Measurements from ENCODE around the gene LMLN. TPM values are rescaled to one million over a fixed set of nuclear protein-coding genes. Genes with fewer than 3 reads are reported as not detected.
"Not testable (repeated sequence)": the region's sequence is repeated elsewhere in the genome, so short reads cannot be mapped to it uniquely, and the experiment has no call there.

The LMLN gene
- total RNA-seq, 1 donor from 2014 or later, result 10.1 TPM

- intact Hi-C loops (cut with DNase I), result no loop called here
- no peak for DNase-seq (ENCODE audit: low spot score)
Measured at GRCh38 chr3:197955892-197956477, 4.0 kb upstream of the LMLN start.

- intact Hi-C loops (cut with DNase I), result no loop called here
- no peak for DNase-seq (ENCODE audit: low spot score)
Measured at GRCh38 chr3:197956626-197956988, 3.4 kb upstream of the LMLN start.

- no peak for DNase-seq (ENCODE audit: low spot score)
- intact Hi-C loops (cut with DNase I), result no loop called here
Measured at GRCh38 chr3:197957790-197958133, 2.3 kb upstream of the LMLN start.

- intact Hi-C loops (cut with DNase I), result no loop called here
- DNase-seq (ENCODE audit: low spot score), result no peak
Measured at GRCh38 chr3:197958346-197958745, 1.7 kb upstream of the LMLN start.

- intact Hi-C loops (cut with DNase I); DNase-seq (ENCODE audit: low spot score): not testable (repeated sequence)
Measured at GRCh38 chr3:197958848-197959247, 1.2 kb upstream of the LMLN start.

- no peak for DNase-seq (ENCODE audit: low spot score)
- intact Hi-C loops (cut with DNase I), result no loop called here
Measured at GRCh38 chr3:197959500-197959890, 522 bp upstream of the LMLN start.

GRCh38 chr3:197960694-197961581 is 921 bp downstream of the LMLN start:
- intact Hi-C loops (cut with DNase I), result no loop called here
- no peak for DNase-seq (ENCODE audit: low spot score)

- no peak for DNase-seq (ENCODE audit: low spot score)
- intact Hi-C loops (cut with DNase I), result no loop called here
Measured at GRCh38 chr3:197961582-197961945, 1.5 kb downstream of the LMLN start.

- DNase-seq (ENCODE audit: low spot score), result no peak
Measured at GRCh38 chr3:197963019-197963637, 3.1 kb downstream of the LMLN start.

GRCh38 chr3:197967337-197967989 is 7.4 kb downstream of the LMLN start:
- DNase-seq (ENCODE audit: low spot score); intact Hi-C loops (cut with DNase I): not testable (repeated sequence)

More at GRCh38 chr3:197963019-197963637, 3.1 kb downstream of the LMLN start:
- intact Hi-C loops (cut with DNase I), result no loop called here

- intact Hi-C loops (cut with DNase I), result no loop called here
- DNase-seq (ENCODE audit: low spot score), result no peak
Measured at GRCh38 chr3:197970588-197970987, 10.6 kb downstream of the LMLN start.

- no peak for DNase-seq (ENCODE audit: low spot score)
- intact Hi-C loops (cut with DNase I), result no loop called here
Measured at GRCh38 chr3:197974016-197974415, 14.0 kb downstream of the LMLN start.

- intact Hi-C loops (cut with DNase I), result no loop called here
- no peak for DNase-seq (ENCODE audit: low spot score)
Measured at GRCh38 chr3:197975311-197975710, 15.3 kb downstream of the LMLN start.

GRCh38 chr3:197983076-197983475 is 23.1 kb downstream of the LMLN start:
- no peak for DNase-seq (ENCODE audit: low spot score)
- intact Hi-C loops (cut with DNase I), result no loop called here

- DNase-seq (ENCODE audit: low spot score), result no peak
- intact Hi-C loops (cut with DNase I), result no loop called here
Measured at GRCh38 chr3:197989651-197990050, 29.6 kb downstream of the LMLN start.

- DNase-seq (ENCODE audit: low spot score), result no peak
- intact Hi-C loops (cut with DNase I), result no loop called here
Measured at GRCh38 chr3:197994736-197995135, 34.7 kb downstream of the LMLN start.

- intact Hi-C loops (cut with DNase I), result no loop called here
- DNase-seq (ENCODE audit: low spot score), result no peak
Measured at GRCh38 chr3:197996855-197997254, 36.8 kb downstream of the LMLN start.

GRCh38 chr3:197997936-197998335 is 37.9 kb downstream of the LMLN start:
- intact Hi-C loops (cut with DNase I), result no loop called here
- DNase-seq (ENCODE audit: low spot score), result no peak

- DNase-seq (ENCODE audit: low spot score), result no peak
Measured at GRCh38 chr3:198017090-198017489, 57.1 kb downstream of the LMLN start.

GRCh38 chr3:198018416-198018815 is 58.4 kb downstream of the LMLN start:
- DNase-seq (ENCODE audit: low spot score), result no peak

More at GRCh38 chr3:198017090-198017489, 57.1 kb downstream of the LMLN start:
- intact Hi-C loops (cut with DNase I), result no loop called here

More at GRCh38 chr3:198018416-198018815, 58.4 kb downstream of the LMLN start:
- intact Hi-C loops (cut with DNase I), result no loop called here
